Body of pancreas (tissue), 4 donors: Measurements from ENCODE around the gene GNAI1. TPM values are rescaled to one million over a fixed set of nuclear protein-coding genes. Genes with fewer than 3 reads are reported as not detected.

ENCODE experiments used
- ATAC-seq: fragments of 150-250 bp; one replicate; pipeline ENCODE4 v1.9.1; 2016
- DNase-seq, 4 donors: peaks; one replicate each; pipeline ENCODE4 v3.0.0-alpha.2; 2019
- H3K27ac ChIP-seq, 4 donors: fragments of 200-600 bp; sonication (generic); 1 replicate in 3 of 4; 2 replicates in 1 of 4; pipeline versions ENCODE4 v1.5.1 to v1.6.1; 2016 to 2019; ENCODE audit warnings: mild to moderate bottlenecking in 1 of 4, mixed read lengths in 1 of 4, moderate library complexity in 1 of 4
- H3K27me3 ChIP-seq, 2 donors: fragments of 200-600 bp; sonication (generic); one replicate each; pipeline ENCODE4 v1.6.0; 2016; ENCODE audit warnings: mild to moderate bottlenecking in 1 of 2
- H3K36me3 ChIP-seq, 2 donors: fragments of 200-600 bp; sonication (generic); replicated peaks in 1 of 2; 2 replicates each; pipeline ENCODE4 v1.5.1; 2016; ENCODE audit warnings: low read depth in 2 of 2; ENCODE audit not compliant: insufficient read depth in 1 of 2
- H3K4me1 ChIP-seq: fragments of 200-600 bp; sonication (generic); one replicate; pipeline ENCODE4 v1.6.0; 2016
- H3K4me3 ChIP-seq, 2 donors: fragments of 200-600 bp; sonication (generic); 1 replicate in 1 of 2; 2 replicates in 1 of 2; pipeline ENCODE4 v1.5.1; 2016 to 2019
- H3K9me3 ChIP-seq, 3 donors: fragments of 200-600 bp; sonication (generic); 1 replicate in 2 of 3; 2 replicates in 1 of 3; pipeline ENCODE4 v1.5.1; 2016
- CTCF ChIP-seq, 7 experiments: fragments of 450-650 bp in 4 of 7; fragments of 200-600 bp in 3 of 7; sonication (generic) in 3 of 7; IDR thresholded peaks; one replicate each; pipeline ENCODE4 v1.5.1; 2016 to 2019; ENCODE audit warnings: antibody characterized with exemption in 7 of 7
- POLR2A ChIP-seq, 3 donors: fragments of 450-650 bp; IDR thresholded peaks; one replicate each; pipeline ENCODE4 v1.6.1; 2016; ENCODE audit warnings: antibody characterized with exemption in 3 of 3, mild to moderate bottlenecking in 2 of 3
- WGBS, 2 donors: methylation state at CpG; one replicate each; pipeline ENCODE4 v1.1.5; 2017; 5-methylcytosine and 5-hydroxymethylcytosine counted together
- intact Hi-C: fragments of 100-400 bp; cut with DNase I; formaldehyde crosslinking; loops from one replicate; pipeline ENCODE4 v1.15.1; 2023
- total RNA-seq, 2 donors: library from RNA; depleted of rRNA; stranded (reverse); fragments of >200 nt; gene quantifications; one replicate each; pipeline ENCODE4 v1.1.0, GENCODE V29; 2016

GNAI1 gene
- total RNA-seq, 2 donors from 2014 or later: 9.1 to 16.5 TPM

- Histone ChIP-seq H3K27me3 (no peaks in the 10 kb centered on the region), H3K9me3 (no peaks in the 10 kb centered on the region), H3K4me1 (no peaks in the 10 kb centered on the region), H3K36me3 (no peaks in the 10 kb centered on the region), H3K4me3 (no peak overlapping the region), H3K27ac (no peak overlapping the region)
- DNase-seq (no peak), ATAC-seq (no peak)
- TF ChIP-seq CTCF (IDR thresholded peaks at IDR 0.05): no peak
- TF ChIP-seq POLR2A (IDR thresholded peaks at IDR 0.05): no peak
- intact Hi-C loops: no loop called here
- WGBS, 2 donors: 79 to 82% methylated on average over 1 of the region's 1 CpG
These were observed 26.8 kb downstream of the GNAI1 start for GRCh38 chr7:80161466-80161865.

DNA sequence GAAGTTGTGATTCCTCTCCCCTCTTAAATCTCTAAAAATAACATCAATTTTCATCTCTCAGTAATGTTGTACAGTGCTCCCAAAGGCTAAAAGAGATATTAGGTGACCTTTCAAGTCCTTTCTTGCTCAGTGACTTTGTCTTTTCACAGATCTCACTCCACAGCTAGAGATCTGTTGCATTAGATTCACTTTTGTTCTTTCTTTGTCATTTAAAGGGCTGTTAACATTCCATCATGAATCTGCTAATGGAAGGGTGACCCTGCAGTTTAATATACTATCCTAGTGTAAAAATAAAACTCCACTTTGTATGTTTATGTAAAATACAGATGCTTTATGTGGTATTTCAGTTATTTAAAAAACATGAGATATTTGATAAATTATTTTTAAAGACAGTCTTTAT lies 30.5 kb downstream of the GNAI1 start:
- Histone ChIP-seq H3K4me3 (no peak overlapping the region), H3K36me3 (no peaks in the 10 kb centered on the region), H3K27ac (no peak overlapping the region), H3K9me3 (no peaks in the 10 kb centered on the region), H3K4me1 (no peaks in the 10 kb centered on the region), H3K27me3 (no peaks in the 10 kb centered on the region)
- no peak for DNase-seq
- no peak for TF ChIP-seq POLR2A (IDR thresholded peaks at IDR 0.05)
- no peak for TF ChIP-seq CTCF (IDR thresholded peaks at IDR 0.05)
- ATAC-seq: no peak
- intact Hi-C loops: no loop called here

- ATAC-seq (no peak), DNase-seq (no peak)
- no peaks in the 10 kb centered on the region for H3K4me1 ChIP-seq
- no peak overlapping the region for H3K4me3 ChIP-seq
- no peaks in the 10 kb centered on the region for H3K27me3 ChIP-seq
- 81 to 85% methylated on average over 2 of the region's 2 CpGs for WGBS, 2 donors
- no peaks in the 10 kb centered on the region for H3K9me3 ChIP-seq
- TF ChIP-seq POLR2A (IDR thresholded peaks at IDR 0.05) (no peak), CTCF (IDR thresholded peaks at IDR 0.05) (no peak)
- H3K27ac ChIP-seq: no peak overlapping the region
- intact Hi-C loops: no loop called here
- no peaks in the 10 kb centered on the region for H3K36me3 ChIP-seq
These were observed 35.8 kb downstream of the GNAI1 start for GRCh38 chr7:80170445-80170844.

GRCh38 chr7:80172387-80172786 lies 37.8 kb downstream of the GNAI1 start:
- no peak for TF ChIP-seq POLR2A (IDR thresholded peaks at IDR 0.05)
- no peak for TF ChIP-seq CTCF (IDR thresholded peaks at IDR 0.05)
- Histone ChIP-seq H3K27me3 (no peaks in the 10 kb centered on the region), H3K36me3 (no peaks in the 10 kb centered on the region), H3K9me3 (no peaks in the 10 kb centered on the region), H3K27ac (no peak overlapping the region), H3K4me1 (no peaks in the 10 kb centered on the region), H3K4me3 (no peak overlapping the region)
- ATAC-seq (no peak), DNase-seq (no peak)
- intact Hi-C loops: no loop called here
- WGBS, 2 donors: 75 to 82% methylated on average over 4 of the region's 4 CpGs

DNA sequence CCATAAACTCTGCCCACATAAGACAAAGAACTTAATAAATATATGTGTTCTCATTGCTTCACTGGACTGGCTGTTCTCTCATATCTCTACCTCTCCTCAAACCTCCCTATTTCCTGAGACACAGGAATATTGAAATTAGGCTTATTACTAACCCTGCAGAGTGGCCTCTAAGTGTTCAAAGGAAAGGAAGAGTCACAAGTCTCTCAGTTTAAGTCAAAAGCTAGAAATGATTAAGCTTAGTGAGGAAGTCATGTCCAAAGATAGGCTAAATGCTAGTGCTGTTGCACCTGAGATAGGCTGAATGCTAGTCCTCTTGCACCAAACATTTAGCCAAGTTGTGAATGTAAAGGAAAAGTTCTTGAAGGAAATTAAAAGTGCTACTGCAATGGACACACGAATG lies 41.1 kb downstream of the GNAI1 start:
- H3K4me1 ChIP-seq: no peaks in the 10 kb centered on the region
- intact Hi-C loops: no loop called here
- no peak overlapping the region for H3K4me3 ChIP-seq
- DNase-seq (no peak), ATAC-seq (no peak)
- H3K9me3 ChIP-seq: no peaks in the 10 kb centered on the region
- H3K27ac ChIP-seq: no peak overlapping the region
- 63 to 71% methylated on average over 1 of the region's 1 CpG for WGBS, 2 donors
- no peaks in the 10 kb centered on the region for H3K27me3 ChIP-seq
- no peaks in the 10 kb centered on the region for H3K36me3 ChIP-seq
- no peak for TF ChIP-seq CTCF (IDR thresholded peaks at IDR 0.05)
- no peak for TF ChIP-seq POLR2A (IDR thresholded peaks at IDR 0.05)
